Ovary (tissue), 9 donors: ENCODE measurements around the gene SLC29A1. TPM values are rescaled to one million over a fixed set of nuclear protein-coding genes. Genes with fewer than 3 reads are reported as not detected.

Experiments used
- DNase-seq, 5 donors: peaks; one replicate each; pipeline ENCODE4 v3.0.0-alpha.2; 2019 to 2020
- H3K27ac ChIP-seq, 2 donors: fragments of 200-600 bp; one replicate each; pipeline versions ENCODE4 v1.5.1 to v1.8.0; 2019 to 2022
- H3K27me3 ChIP-seq: fragments of 200-600 bp; one replicate; pipeline ENCODE4 v1.8.0; 2022
- H3K36me3 ChIP-seq: fragments of 200-600 bp; sonication (generic); one replicate; pipeline ENCODE4 v1.5.1; 2019
- H3K4me1 ChIP-seq: one replicate; pipeline ENCODE4 v1.8.1; 2013; ENCODE audit warnings: mild to moderate bottlenecking, moderate library complexity; ENCODE audit not compliant: insufficient read depth
- H3K4me3 ChIP-seq: fragments of 200-600 bp; sonication (generic); one replicate; pipeline ENCODE4 v1.5.1; 2017
- H3K9me3 ChIP-seq, 2 donors: fragments of 200-600 bp in 1 of 2; sonication (generic) in 1 of 2; one replicate each; pipeline versions ENCODE4 v1.5.1 to v1.8.1; 2013 to 2019; ENCODE audit warnings: mild to moderate bottlenecking in 1 of 2, moderate library complexity in 1 of 2
- CTCF ChIP-seq, 3 donors: fragments of 450-650 bp in 2 of 3; fragments of 200-600 bp in 1 of 3; IDR thresholded peaks; one replicate each; pipeline versions ENCODE4 v1.5.1 to v1.8.0; 2016 to 2022; ENCODE audit warnings: antibody characterized with exemption in 3 of 3, mild to moderate bottlenecking in 1 of 3
- EP300 ChIP-seq: sonication (generic); formaldehyde crosslinking; IDR thresholded peaks from one replicate; pipeline ENCODE4 v1.6.1; 2017; ENCODE audit warnings: antibody characterized with exemption
- POLR2A ChIP-seq: fragments of 450-650 bp; IDR thresholded peaks from one replicate; pipeline ENCODE4 v1.6.1; 2017; ENCODE audit warnings: antibody characterized with exemption, mild to moderate bottlenecking, moderate library complexity
- WGBS, 3 donors: extraction: QIAGEN DNeasy Blood & Tissue Kit in 1 of 3; methylation state at CpG; one replicate each; pipeline versions ENCODE4 v1.1.5 to v1.1.7; 2013 to 2017; 5-methylcytosine and 5-hydroxymethylcytosine counted together
- intact Hi-C, 4 donors: fragments of 100-400 bp; cut with DNase I; formaldehyde crosslinking; loops; one replicate each; pipeline versions ENCODE4 v1.11.0 to v1.15.1; 2022 to 2023
- polyA plus RNA-seq, 2 donors: library from polyadenylated mRNA; stranded (reverse); fragments of 200-250 nt in 1 of 2; fragments of 350-450 nt in 1 of 2; fragmentation: Illumina TruSeq in 1 of 2; extraction: RNeasy Lipid Tissue Mini Kit (QIAGEN cat#74804) in 1 of 2; gene quantifications; one replicate each; pipeline ENCODE4 v1.2.3, GENCODE V29; 2013 to 2014
- total RNA-seq, 7 donors: library from RNA; depleted of rRNA in 2 of 7; stranded (reverse); fragments of >200 nt in 2 of 7; fragmentation: NEBNext Ultra II Directional in 3 of 7; extraction: Animal tissue kit (Norgen Biotek cat#: 25700) in 3 of 7; gene quantifications; one replicate each; pipeline versions ENCODE4 v1.1.0 to v1.2.4, GENCODE V29; 2016 to 2023
- donor health status: DM: no; HTN: no; CAD: no; lungs with moderate emphysema.
- donor health status: DM: no; HTN: no; CAD: no.
- donor health status: Bipolar disorder and iron deficiency.
- donor health status: DM: yes; HTN: yes; CAD: no.
- donor health status: DM: no; HTN: no; CAD: no.
- donor health status: DM: yes; HTN: yes; CAD: no.

SLC29A1 gene
- total and polyA plus RNA-seq, 9 donors: 11.2 to 54.0 (median 30.2) TPM

GRCh38 chr6:44185953-44186634 is 37.3 kb upstream of the SLC29A1 start:
- Histone ChIP-seq H3K9me3 (no peaks in the 10 kb centered on the region), H3K27ac (no peak overlapping the region), H3K4me3 (no peak overlapping the region), H3K27me3 (no peaks in the 10 kb centered on the region), H3K4me1 (no peaks in the 10 kb centered on the region), H3K36me3 (no peaks in the 10 kb centered on the region)
- TF ChIP-seq POLR2A (no peak), EP300 (no peak), CTCF (IDR thresholded peaks at IDR 0.05) (no peak)
- intact Hi-C loops: no loop called here
- no peak for DNase-seq
- 49 to 65% (median 50%) methylated on average over 9 of the region's 9 CpGs for WGBS, 3 donors

GRCh38 chr6:44186635-44187025 is 36.8 kb upstream of the SLC29A1 start:
- H3K36me3 ChIP-seq: no peaks in the 10 kb centered on the region
- H3K27ac ChIP-seq: no peak overlapping the region
- no peak for DNase-seq
- H3K9me3 ChIP-seq: no peaks in the 10 kb centered on the region
- intact Hi-C loops: no loop called here
- WGBS, 3 donors: 78 to 84% (median 82%) methylated on average over 7 of the region's 7 CpGs
- TF ChIP-seq CTCF (IDR thresholded peaks at IDR 0.05) (no peak), POLR2A (no peak), EP300 (no peak)
- no peaks in the 10 kb centered on the region for H3K27me3 ChIP-seq
- no peaks in the 10 kb centered on the region for H3K4me1 ChIP-seq
- no peak overlapping the region for H3K4me3 ChIP-seq

GRCh38 chr6:44188819-44189218 is 34.6 kb upstream of the SLC29A1 start:
- TF ChIP-seq CTCF (IDR thresholded peaks at IDR 0.05) (no peak), POLR2A (no peak), EP300 (no peak)
- no peak overlapping the region for H3K27ac ChIP-seq
- 54 to 64% (median 63%) methylated on average over 2 of the region's 2 CpGs for WGBS, 3 donors

GRCh38 chr6:44189257-44189656 is 34.1 kb upstream of the SLC29A1 start:
- no peaks in the 10 kb centered on the region for H3K27me3 ChIP-seq
- TF ChIP-seq EP300 (no peak), POLR2A (no peak), CTCF (IDR thresholded peaks at IDR 0.05) (no peak)
- no peak overlapping the region for H3K4me3 ChIP-seq
- no peaks in the 10 kb centered on the region for H3K4me1 ChIP-seq
- H3K27ac ChIP-seq: no peak overlapping the region
- H3K36me3 ChIP-seq: no peaks in the 10 kb centered on the region
- intact Hi-C loops: no loop called here
- 57 to 79% (median 63%) methylated on average over 2 of the region's 2 CpGs for WGBS, 3 donors
- DNase-seq: no peak
- H3K9me3 ChIP-seq: no peaks in the 10 kb centered on the region

More at GRCh38 chr6:44188819-44189218, 34.6 kb upstream of the SLC29A1 start:
- H3K4me1 ChIP-seq: no peaks in the 10 kb centered on the region
- no peaks in the 10 kb centered on the region for H3K36me3 ChIP-seq
- H3K4me3 ChIP-seq: no peak overlapping the region
- H3K9me3 ChIP-seq: no peaks in the 10 kb centered on the region
- intact Hi-C loops: no loop called here
- H3K27me3 ChIP-seq: no peaks in the 10 kb centered on the region
- DNase-seq: no peak
